HG03342 (cell line): ENCODE results near the gene TWIST1.

Experiments
- ATAC-seq: cut with Tn5 transposase; IDR thresholded peaks from one replicate; pipeline ENCODE4 v1.9.1; 2021; ENCODE audit warnings: mild to moderate bottlenecking, moderate library complexity; ENCODE audit not compliant: unreplicated experiment

TWIST1 gene

DNA sequence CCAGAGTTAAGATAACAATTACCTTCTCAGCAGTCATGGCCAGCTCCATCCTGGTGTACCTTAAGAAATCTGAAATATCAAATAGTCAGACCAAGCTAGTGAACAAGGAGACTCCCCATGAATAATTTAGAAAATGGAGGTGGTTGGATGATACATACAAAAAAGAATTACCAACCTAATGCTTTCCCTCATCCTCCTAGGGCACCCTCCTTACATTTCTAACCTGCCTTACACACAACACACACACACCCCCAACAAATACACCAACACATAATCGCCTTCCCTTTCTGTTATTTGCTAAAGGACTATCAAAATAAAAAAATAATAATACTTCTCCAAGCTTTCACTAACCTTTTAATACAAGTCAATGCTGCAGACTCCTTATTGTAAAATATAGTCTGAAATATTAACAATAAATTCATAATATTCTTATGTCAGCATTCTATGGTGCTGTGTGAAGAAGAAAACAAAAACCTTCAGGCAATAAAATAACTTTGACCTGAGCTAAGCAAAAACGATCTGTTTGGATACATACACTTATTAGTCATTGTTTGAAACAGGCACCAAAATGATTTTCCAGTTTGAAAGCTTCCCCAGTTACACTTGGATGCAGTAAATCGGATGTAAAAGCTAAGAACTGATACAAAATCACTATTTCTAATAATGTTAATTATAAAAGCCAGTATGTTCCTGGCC lies 3.4 kb downstream of the TWIST1 start:
- ATAC-seq, result no peak

DNA sequence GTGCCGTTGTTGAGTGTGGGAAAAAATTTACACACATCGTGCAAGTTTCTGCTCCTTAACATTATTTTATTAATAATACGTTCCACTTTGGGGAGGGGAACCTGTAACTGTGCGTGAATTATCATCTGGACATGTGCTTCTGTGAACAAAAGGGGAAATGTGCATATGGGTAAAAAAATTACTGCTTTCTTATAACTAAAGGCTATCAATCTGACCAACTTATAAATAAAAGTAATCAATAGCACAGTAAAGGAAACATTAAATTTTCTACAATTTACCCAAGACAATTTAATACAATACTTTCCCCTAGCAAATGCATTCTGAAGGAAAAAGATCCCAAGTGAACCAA lies 4.5 kb downstream of the TWIST1 start:
- ATAC-seq, result no peak

DNA sequence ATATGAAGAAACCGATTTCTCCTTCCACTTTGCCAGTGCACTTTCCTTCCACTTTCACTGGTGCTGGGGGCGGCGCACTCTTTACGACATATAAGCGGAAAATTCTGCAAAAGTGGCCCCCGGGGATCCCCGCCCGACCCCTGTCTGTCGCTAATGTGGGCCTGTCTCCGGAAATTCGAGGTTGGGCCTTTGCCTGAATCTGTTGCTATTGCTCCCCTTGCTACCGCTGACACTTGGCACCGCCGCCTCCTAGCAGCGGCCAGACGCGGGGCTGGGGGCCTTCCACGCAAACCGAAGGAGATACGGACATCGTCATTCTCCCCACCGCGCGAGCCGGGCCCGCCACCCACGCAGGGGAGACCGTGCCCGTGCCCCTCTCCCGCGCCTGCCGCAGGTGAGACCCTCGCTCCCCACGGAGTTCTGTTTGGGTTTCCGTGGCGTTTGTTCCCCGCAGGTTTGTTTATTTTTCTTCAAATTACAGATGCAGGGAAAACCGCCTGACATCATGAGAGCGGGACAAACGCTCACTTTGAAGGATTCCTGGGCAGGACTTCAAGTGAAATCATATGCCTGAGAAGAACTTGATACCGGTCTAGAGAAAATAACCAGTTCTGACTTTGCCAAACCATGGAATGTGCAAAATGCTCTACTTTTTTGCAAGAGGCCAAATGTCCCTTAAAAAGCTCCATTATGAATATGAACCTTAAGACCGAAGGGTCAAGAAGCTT lies 5.0 kb downstream of the TWIST1 start:
- ATAC-seq, result no peak

DNA sequence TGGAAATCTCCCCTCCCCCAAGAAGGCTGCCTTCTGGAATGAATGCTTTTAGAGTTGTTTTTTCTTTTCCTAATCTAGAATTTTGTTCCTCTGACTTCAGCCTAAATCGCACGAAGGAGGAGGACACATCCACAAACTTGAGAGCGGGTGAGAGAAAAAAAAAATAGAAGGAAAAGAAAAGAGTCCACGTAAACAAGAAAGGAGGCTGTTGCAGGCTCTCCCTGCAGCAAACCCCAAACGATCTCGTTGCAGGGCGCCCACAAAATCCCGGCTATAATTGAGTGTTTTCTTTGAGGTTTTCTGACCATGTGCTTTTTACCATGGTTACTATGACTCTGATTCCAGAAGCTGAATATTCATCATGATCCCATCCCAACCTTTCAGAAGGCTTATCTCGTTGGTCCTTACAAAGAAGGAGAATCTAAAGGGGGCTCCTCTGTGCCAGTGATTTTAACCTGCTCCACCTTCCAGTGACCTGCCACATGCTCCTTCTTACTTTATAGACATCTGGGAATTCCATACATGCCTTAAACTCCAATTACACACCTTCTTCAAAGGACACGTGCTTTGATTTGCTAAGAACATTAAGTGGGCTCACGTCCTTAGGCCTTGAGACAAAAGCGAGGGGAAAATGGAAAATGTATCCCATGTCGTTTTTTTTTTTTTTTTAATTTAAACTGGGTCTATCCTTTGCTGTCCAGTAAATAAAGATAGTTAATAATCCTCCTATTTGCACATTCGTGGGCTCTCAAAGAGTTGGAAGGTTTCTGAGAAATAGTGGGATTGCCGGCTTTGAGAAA lies 5.8 kb downstream of the TWIST1 start:
- ATAC-seq, result no peak

DNA sequence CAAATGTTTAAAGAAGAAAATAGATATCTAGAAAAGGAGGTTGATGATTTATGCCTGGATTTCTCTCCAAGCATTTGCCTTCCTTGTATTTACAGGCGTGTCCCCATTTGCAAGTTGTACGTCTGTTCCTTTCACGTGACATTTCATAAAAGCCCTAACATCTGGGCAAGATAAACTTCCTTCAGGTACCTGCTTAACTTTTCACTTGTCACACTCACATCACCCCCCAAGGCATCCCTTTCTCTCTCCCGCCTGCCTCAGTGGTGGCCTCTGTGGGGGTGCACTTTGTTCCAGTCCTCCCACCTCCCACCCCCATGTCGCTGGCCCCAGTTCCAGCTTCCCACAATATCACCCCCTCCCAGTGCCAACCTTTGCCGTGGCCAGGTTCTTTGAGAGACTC lies 6.7 kb downstream of the TWIST1 start:
- ATAC-seq, result no peak

DNA sequence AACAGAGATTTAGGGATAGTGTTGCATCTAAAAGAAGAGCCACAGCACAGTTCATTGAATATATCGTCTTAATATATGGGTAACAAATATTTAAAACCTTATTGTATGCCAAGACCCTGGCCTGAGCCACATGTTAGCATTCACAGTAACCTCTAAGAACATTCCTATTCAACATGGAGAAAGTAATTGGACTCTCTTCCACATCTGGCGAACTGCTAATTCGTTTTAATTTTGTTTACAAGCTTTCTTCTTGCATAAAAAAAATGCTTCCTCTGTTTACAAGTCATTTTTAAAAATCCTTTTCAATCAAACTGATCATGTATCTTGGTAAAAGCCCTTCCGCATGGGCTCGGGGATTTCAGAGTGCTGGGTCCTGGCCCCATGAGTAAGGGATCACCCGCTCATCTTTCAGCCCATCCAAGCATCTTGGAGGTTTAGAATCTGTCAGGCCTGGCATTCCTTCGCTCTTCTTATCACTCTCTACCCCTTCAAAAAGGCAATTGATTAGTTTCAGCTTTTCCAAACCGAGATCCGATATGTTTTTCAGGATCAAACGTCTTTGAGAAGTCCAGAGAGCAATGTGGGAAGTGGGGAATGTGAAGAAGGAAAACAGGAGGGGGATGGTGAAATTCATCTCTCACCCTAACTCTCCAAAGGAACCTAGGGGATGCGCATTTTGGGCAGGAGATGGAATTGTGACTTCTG lies 7.3 kb downstream of the TWIST1 start:
- ATAC-seq, result no peak

DNA sequence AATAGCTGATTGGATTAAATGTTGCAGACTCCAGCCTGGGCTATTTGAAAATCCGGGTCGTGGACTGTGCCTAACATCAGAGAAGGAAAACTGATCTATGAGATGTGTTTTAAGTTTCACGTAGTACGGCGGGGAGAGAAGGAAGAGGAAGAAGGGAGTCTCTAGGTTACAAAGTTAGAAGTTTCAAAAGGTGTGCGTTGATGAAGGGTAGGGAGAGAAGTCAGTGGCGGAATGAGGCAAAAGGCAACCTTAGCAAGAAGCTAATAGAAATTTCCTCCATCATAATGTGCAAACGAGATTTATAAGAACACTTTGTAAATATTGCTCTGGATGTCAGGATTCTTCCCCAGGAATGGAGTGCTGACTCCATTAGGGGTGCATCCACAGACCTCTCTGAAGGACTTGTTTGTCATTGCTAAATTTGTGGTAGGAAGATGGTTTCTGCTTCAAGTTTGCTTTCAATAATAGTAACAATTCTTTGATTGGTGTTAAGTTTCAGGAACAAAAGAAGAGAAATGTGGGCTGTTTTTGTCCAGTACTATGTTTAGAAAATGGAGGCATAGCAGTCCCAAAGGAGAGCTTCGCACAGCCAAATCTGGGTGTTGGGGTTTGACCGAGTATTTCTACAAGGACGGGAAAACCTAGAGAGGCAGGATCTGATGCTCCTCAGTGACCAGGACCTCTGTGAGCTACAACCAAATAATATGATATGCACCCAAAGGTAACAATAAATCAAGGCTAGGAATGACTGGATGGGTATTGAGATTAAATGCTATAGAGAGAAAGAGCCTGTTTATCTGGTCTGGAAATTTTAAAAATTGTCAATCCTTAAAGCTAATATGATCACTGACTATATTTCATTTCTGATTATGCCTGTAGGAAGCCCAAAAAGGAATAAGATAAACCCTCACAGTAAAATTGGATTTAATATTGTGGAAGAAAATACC lies 8.2 kb downstream of the TWIST1 start:
- ATAC-seq, result no peak

DNA sequence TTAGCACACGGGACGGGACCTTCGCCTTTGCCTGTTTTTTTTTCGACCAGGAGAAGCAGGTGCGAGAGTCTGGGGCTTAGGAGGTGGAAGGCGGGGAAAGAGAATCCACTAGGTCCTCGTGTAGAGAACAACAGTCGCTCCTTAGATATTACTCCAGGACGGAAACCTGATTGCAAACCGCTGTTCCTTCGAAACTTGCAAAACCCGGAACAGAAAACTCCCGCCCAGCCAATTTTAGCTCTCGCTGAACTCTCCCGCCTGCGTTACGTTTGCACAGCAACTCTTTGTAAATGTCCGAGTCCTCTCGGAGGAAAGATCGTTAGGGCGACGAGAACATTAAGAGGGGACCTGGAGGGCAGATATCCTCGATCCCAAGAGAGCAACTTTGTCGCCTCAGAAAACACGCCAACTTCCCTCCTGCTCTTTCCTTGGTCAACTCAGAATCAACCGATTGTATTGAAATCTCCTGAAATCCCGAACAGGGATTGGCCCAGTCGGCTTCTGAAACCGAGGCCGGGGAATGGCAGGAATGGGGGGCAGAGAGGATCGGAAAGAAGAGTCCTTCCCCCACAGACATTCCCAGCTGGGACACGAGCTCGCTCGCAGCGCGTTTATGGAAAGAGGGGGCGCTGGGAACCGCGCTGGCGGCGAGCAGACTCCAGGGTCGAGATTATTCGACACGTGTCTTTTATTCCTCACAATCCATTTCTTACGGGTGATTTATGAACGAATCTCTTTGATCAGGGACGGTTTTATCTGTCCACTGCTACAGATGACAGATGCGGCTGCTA lies 9.9 kb downstream of the TWIST1 start:
- ATAC-seq, result no peak

DNA sequence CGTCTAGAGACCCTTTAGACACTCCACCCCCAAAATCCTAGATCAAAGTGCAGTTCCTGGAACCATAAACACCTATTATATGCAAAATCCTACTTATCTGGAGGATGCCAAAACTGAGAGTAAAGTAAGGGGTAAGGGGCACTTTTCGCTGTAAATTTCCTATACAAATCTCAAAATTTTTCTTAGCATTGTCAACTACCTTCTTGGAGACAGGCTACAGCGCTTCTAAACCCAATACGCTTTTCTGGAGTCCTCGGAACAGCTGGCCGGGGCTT lies 10.4 kb downstream of the TWIST1 start:
- no peak for ATAC-seq

DNA sequence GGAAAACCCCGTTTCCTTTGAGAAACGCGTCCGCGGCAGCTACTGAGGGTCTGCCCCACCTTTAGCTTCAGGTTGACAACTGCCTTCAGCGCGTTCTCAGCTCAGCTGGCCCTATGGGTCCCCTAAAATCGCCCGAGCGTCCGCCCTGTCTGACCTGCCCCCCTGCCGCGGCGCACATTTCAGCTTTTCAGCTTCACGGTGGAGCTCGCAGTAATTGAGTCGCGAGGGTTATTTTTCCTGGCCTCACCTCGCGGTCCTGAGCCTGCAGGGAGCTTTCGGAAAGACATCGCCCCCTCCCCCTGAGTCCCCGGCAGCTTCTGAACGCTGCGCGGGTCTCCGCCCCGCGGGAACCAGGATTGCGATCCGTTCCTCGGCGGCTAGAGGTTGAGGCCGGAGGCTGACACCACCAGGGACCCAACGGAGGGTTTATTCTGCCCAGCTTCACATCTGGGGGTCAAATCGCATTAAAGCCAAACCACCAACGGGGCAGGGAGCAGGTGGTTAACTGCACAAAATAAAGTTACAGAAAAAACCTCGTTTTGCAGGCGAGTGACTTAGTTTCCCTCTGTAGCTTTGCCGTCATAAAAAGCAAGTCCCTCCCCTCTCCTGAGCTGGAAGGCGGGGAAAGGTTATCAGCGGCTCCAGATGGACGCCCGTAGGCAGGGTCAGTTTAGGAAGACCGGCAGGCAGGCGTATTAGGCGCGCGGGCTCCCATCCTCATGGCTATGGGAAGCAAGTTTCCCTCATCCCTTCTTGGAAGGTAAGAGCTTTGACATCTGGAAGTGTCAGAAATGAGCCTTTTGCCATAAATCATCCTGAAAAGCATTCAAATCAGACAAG lies 11.0 kb downstream of the TWIST1 start:
- ATAC-seq, result no peak

DNA sequence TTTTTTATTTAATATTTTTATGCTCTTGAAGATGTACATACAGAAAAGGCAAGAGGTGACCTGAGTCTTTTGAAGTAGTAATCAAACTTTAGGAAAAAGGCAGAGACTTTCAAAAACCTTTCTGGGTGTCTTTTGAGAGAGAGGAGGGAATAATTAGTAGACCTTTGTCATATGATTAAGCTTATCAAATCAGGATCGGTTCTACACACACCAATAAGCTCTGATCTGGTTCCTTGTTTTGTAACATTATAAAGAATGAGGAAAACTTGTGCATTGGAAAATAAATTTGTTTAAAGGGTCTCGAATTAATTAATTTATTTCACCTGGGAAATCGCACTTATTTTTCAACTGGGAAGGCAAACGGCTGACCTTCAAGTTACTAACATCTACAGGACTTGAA lies 11.9 kb downstream of the TWIST1 start:
- ATAC-seq, result no peak

DNA sequence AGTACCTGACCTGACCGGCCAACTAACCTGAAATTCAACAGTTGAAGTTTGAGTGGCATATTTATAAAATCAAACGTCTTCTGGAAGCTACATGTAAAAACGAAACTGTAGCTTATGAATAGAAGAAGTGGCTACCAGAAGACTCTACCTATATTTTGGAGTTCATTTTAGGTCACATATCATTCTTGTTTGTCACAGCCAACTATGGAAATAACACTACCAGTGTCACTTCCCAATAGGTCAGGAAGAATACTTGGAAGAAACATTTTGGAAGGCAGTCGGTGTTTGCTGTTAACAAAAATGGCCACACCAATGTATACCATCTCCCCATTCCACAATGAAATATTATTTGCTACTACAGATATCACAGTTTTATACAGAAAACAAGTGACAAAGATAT lies 12.6 kb downstream of the TWIST1 start:
- ATAC-seq, result no peak

DNA sequence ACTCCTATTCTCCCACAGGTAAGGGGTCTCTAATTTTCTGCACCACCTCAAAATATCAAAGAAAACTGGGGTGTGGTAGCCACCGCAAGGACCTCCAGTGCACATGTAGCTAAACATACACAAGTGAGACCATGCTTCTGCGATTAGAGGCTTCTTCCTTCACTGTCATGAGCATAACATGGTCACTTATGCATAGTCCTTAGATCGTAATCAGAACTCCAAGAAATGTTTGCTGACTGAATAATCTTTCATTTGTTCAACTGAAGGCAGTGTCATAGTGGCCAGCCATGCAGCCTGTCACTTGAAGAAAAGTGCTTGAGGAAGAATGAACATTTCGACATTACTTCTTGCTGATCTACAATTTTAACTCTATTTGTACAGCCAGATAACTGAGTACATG lies 14.6 kb downstream of the TWIST1 start:
- no peak for ATAC-seq

DNA sequence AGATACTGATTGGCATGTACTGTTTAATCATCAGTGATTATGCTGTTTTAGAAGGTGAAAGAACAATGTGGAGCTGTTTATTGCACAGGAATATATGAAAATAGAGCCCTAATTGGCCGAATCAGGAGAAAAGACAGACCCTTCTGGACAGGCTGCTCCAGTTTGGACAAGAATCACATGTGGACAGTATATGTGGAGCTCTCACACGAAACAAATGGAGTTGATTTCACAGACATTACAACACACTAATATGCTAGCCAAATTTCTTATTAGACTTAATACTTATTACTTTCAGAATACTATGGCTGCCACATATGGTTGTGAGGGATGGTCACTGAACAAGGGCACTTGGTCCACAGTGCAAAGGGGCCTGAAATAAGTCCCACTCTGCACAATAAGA lies 15.5 kb downstream of the TWIST1 start:
- ATAC-seq, result no peak

DNA sequence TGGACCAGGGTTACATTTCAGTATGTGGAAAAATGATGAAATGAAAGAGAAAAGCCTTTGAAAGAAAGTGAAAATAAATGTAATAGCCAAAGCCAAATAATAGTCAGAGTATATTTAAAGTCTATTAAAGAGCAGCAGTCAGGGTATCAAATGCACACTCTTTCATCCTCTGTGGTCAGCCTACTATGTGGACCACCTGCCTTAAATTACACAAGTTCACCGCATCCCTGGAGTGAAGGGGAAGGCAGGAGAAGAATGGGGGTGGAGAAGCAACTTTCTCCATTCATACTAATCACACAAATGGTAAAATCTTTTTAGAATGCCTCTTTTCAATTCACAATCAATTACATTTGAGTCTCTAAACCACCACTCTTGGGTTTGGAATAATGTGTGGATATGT lies 16.0 kb downstream of the TWIST1 start:
- ATAC-seq, result no peak

DNA sequence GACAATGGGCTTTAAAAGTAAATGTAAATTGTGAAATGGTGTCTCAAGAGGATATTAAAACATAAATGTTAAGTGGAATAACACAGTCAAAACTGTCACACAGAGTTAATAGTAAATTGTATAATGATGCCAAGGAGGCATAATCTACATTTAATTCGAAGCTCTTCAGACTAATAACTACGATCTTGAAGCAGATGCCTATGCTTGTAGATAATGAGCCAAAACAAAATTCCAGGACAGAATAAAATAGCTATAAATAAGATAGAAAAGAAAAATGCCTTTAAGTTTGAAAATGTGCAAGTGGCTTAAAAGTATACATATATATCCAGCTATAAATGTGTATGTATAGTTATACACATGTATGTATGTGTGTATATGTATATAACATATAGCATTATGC lies 17.5 kb downstream of the TWIST1 start:
- no peak for ATAC-seq

DNA sequence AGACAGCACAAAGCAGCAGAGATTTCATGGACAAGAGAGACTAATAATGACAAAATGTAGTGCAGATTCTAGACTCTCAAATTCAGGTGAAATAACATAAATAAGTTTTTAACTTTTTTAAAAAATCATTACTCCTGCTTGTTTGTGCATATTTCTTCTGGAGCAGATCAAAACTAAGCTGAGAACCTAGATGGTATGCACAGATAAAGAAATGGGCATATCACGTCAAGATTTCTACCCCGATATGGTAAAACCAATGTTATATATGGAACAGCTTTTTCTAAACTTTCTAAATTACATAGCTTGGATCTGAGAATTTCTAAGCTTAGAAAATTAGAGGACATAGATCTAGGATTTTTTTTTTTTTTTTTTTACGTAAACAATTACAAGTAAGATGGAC lies 18.2 kb downstream of the TWIST1 start:
- no peak for ATAC-seq

DNA sequence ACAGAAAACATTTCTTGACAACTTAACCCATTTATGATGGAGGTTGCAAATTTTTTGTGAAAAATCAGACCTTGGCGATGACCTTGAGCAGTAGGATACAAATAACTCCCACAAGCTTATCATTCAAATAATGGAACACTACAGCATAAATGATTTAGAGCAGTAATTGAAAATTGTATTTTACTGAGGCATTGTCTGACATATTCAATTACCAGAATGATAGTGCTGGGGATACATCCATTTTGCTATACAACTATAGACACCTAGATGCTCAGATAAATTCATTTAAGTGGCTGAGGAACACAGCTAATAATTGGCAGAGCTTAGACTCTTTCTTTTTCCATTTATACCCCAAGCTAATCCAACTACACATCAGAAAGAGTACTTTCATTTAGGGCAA lies 18.9 kb downstream of the TWIST1 start:
- no peak for ATAC-seq
